HEK293T (cell line): ENCODE results near the gene JAKMIP2.

ENCODE experiments used
- ARNT ChIP-seq: fragments of 450-650 bp; IDR thresholded peaks from 2 replicates; pipeline ENCODE4 v1.6.1; 2017; ENCODE audit warnings: mild to moderate bottlenecking
- BHLHE40 ChIP-seq: fragments of 450-650 bp; IDR thresholded peaks from 2 replicates; pipeline ENCODE4 v1.6.1; 2016; ENCODE audit warnings: mild to moderate bottlenecking, moderate library complexity, borderline replicate concordance
- ELF4 ChIP-seq: fragments of 450-650 bp; IDR thresholded peaks from 2 replicates; pipeline ENCODE4 v1.6.1; 2017; ENCODE audit warnings: antibody characterized with exemption
- FOXA1 ChIP-seq: fragments of 450-650 bp; IDR thresholded peaks from 2 replicates; pipeline ENCODE4 v1.6.1; 2016; ENCODE audit warnings: mild to moderate bottlenecking
- FOXM1 ChIP-seq: fragments of 450-650 bp; IDR thresholded peaks from 2 replicates; pipeline ENCODE4 v1.6.1; 2017; ENCODE audit warnings: mild to moderate bottlenecking, borderline replicate concordance
- SUZ12 ChIP-seq: fragments of 450-650 bp; IDR thresholded peaks from 2 replicates; pipeline ENCODE4 v1.6.1; 2016; ENCODE audit warnings: mild to moderate bottlenecking

GRCh38 chr5:147631428-147632003 is 151.0 kb downstream of the JAKMIP2 start:
- no peak for TF ChIP-seq BHLHE40
- TF ChIP-seq FOXA1 = no peak
- TF ChIP-seq ELF4 = no peak
- TF ChIP-seq FOXM1 = no peak
- no peak for TF ChIP-seq SUZ12
- TF ChIP-seq ARNT = no peak
